HG03460 (cell line): ENCODE results near the gene CAPN6.

ENCODE experiments used
- ATAC-seq: cut with Tn5 transposase; IDR thresholded peaks from one replicate; pipeline ENCODE4 v1.9.1; 2021; ENCODE audit not compliant: unreplicated experiment

The CAPN6 gene

GRCh38 chrX:111200327-111200726 is 70.0 kb downstream of the CAPN6 start:
- ATAC-seq = no peak

GRCh38 chrX:111199505-111199904 is 70.8 kb downstream of the CAPN6 start:
- no peak for ATAC-seq
